Measurements from ENCODE around the gene CKAP5. TPM values are rescaled to one million over a fixed set of nuclear protein-coding genes. Genes with fewer than 3 reads are reported as not detected.

Gene CKAP5
- total RNA-seq, 1 donor from 2014 or later, result 101 TPM

GRCh38 chr11:46856605-46857343 lies 10.7 kb upstream of the CKAP5 start:
- Mint-ChIP-seq H3K27ac (ENCODE audit: unreplicated experiment) (no peak overlapping the region), H3K27me3 (ENCODE audit: unreplicated experiment) (no peaks in the 10 kb centered on the region), H3K9me3 (ENCODE audit: unreplicated experiment) (no peaks in the 10 kb centered on the region), H3K36me3 (ENCODE audit: unreplicated experiment) (peaks cover 27% of the 10 kb centered on the region), H3K4me1 (ENCODE audit: unreplicated experiment) (no peaks in the 10 kb centered on the region), H3K4me3 (ENCODE audit: unreplicated experiment) (no peak overlapping the region)
- TF ChIP-seq CTCF (IDR thresholded peaks at IDR 0.05), result no peak
- DNase-seq (ENCODE audit: extremely low spot score, unreplicated experiment), result no peak

- DNase-seq (ENCODE audit: extremely low spot score, unreplicated experiment), result no peak
- TF ChIP-seq CTCF (IDR thresholded peaks at IDR 0.05), result no peak
- H3K36me3 Mint-ChIP-seq (ENCODE audit: unreplicated experiment), result peaks cover 24% of the 10 kb centered on the region
- H3K4me1 Mint-ChIP-seq (ENCODE audit: unreplicated experiment), result no peaks in the 10 kb centered on the region
- no peaks in the 10 kb centered on the region for H3K27me3 Mint-ChIP-seq (ENCODE audit: unreplicated experiment)
- no peak overlapping the region for H3K27ac Mint-ChIP-seq (ENCODE audit: unreplicated experiment)
- no peaks in the 10 kb centered on the region for H3K9me3 Mint-ChIP-seq (ENCODE audit: unreplicated experiment)
- no peak overlapping the region for H3K4me3 Mint-ChIP-seq (ENCODE audit: unreplicated experiment)
Measured at GRCh38 chr11:46855863-46856262, 9.8 kb upstream of the CKAP5 start.

GRCh38 chr11:46855167-46855566 lies 9.1 kb upstream of the CKAP5 start:
- TF ChIP-seq CTCF (IDR thresholded peaks at IDR 0.05), result no peak
- Mint-ChIP-seq H3K4me3 (ENCODE audit: unreplicated experiment) (no peak overlapping the region), H3K27me3 (ENCODE audit: unreplicated experiment) (no peaks in the 10 kb centered on the region), H3K27ac (ENCODE audit: unreplicated experiment) (no peak overlapping the region), H3K9me3 (ENCODE audit: unreplicated experiment) (no peaks in the 10 kb centered on the region), H3K4me1 (ENCODE audit: unreplicated experiment) (no peaks in the 10 kb centered on the region), H3K36me3 (ENCODE audit: unreplicated experiment) (peaks cover 18% of the 10 kb centered on the region)
- no peak for DNase-seq (ENCODE audit: extremely low spot score, unreplicated experiment)

GRCh38 chr11:46850829-46851380 lies 4.8 kb upstream of the CKAP5 start:
- TF ChIP-seq CTCF (IDR thresholded peaks at IDR 0.05), result no peak
- Mint-ChIP-seq H3K27me3 (ENCODE audit: unreplicated experiment) (no peaks in the 10 kb centered on the region), H3K4me1 (ENCODE audit: unreplicated experiment) (peaks cover 4% of the 10 kb centered on the region), H3K27ac (ENCODE audit: unreplicated experiment) (no peak overlapping the region), H3K9me3 (ENCODE audit: unreplicated experiment) (no peaks in the 10 kb centered on the region), H3K36me3 (ENCODE audit: unreplicated experiment) (peaks cover 1% of the 10 kb centered on the region), H3K4me3 (ENCODE audit: unreplicated experiment) (no peak overlapping the region)
- DNase-seq (ENCODE audit: extremely low spot score, unreplicated experiment), result no peak

GRCh38 chr11:46849631-46850030 lies 3.6 kb upstream of the CKAP5 start:
- no peak for TF ChIP-seq CTCF (IDR thresholded peaks at IDR 0.05)
- no peak for DNase-seq (ENCODE audit: extremely low spot score, unreplicated experiment)
- H3K36me3 Mint-ChIP-seq (ENCODE audit: unreplicated experiment), result peaks cover 1% of the 10 kb centered on the region
- H3K4me3 Mint-ChIP-seq (ENCODE audit: unreplicated experiment), result no peak overlapping the region
- no peaks in the 10 kb centered on the region for H3K27me3 Mint-ChIP-seq (ENCODE audit: unreplicated experiment)
- no peak overlapping the region for H3K27ac Mint-ChIP-seq (ENCODE audit: unreplicated experiment)
- no peaks in the 10 kb centered on the region for H3K9me3 Mint-ChIP-seq (ENCODE audit: unreplicated experiment)
- peaks cover 13% of the 10 kb centered on the region for H3K4me1 Mint-ChIP-seq (ENCODE audit: unreplicated experiment)
